ENCODE data around the gene SSR1.
"Not testable (repeated sequence)": the region's sequence is repeated elsewhere in the genome, so short reads cannot be mapped to it uniquely, and the experiment has no call there.

DNA sequence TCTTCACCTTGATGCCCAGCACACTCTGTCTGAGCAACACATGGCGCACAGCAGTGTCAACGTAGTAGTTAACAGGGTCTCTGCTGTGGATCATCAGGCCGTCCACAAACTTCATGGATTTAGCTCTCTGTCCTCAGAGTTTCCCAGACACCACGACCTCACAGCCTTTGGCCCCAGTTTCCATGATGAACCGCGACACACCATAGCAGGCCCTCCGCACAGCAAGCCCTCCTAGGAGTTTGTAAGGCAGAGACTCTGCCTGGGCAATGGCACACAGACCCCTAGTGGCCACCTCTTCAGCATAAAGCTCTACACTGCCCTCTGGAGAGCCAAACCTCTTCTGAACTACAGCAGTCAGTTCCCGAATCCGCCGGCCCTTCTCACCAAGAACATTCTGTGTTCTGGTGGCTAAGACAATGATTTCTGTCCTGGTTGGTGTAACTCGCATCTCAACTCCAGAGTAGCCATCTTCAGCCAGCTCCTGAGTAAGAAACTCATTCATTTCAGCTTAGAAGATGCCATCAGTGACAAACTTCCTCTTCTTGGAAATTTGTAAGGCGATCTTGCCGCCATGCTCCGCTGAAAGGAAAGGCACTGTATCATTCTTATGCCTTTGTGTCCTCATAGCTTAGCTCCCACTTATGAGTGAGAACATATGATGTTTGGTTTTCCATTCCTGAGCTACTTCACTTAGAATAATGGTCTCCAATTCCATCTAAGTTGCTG, 26.2 kb upstream of the SSR1 start:
- TF ChIP-seq YY1 (IDR thresholded peaks at IDR 0.05; ENCODE audit: insufficient read depth, insufficient read length); ZNF274 (IDR thresholded peaks at IDR 0.05; ENCODE audit: low read depth, low read length); SUZ12 (IDR thresholded peaks at IDR 0.05; ENCODE audit: extremely low read depth, insufficient read depth, insufficient read length): not testable (repeated sequence)
